ENCODE measurements around the gene PDE3A. TPM values are rescaled to one million over a fixed set of nuclear protein-coding genes. Genes with fewer than 3 reads are reported as not detected.

PDE3A gene
- total RNA-seq, 1 experiment from 2014 or later: 0.12 TPM

DNA sequence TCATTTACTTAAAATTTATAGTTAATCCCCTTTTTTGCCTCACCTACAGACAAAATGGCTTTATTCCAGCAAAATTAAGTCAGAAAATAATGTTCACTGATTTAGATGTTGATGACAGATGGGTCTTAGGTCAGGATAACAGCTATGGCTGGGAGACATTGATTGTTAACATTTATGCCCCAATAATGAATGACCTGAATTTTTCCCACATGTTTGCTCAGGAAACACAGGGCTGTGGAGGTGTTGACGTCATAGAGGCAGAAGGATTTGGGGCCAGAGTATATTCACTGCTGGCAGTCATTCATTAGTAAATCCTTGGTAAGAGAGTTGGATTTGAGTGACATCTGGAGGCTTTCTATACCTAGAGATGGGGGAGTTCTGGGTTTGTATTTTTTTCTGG is 121.3 kb downstream of the PDE3A start:
- Histone ChIP-seq H3K27ac (ENCODE audit: low read depth, low read length) (no peak overlapping the region), H3K9me2 (ENCODE audit: insufficient read depth) (no peaks in the 10 kb centered on the region), H3K4me1 (ENCODE audit: control insufficient read depth in 1 of 2, insufficient read depth in 2 of 2, low read length in 2 of 2) (peaks cover 6 to 33% of the 10 kb centered on the region in 2 experiments; a peak in 3 of 4 replicates), H3K4me2 (ENCODE audit: low read length) (no peak overlapping the region), H4K20me1 (ENCODE audit: insufficient read depth) (no peaks in the 10 kb centered on the region), H3K79me2 (ENCODE audit: insufficient read depth, low read length) (no peaks in the 10 kb centered on the region), H2AFZ (ENCODE audit: low read depth, low read length, poor library complexity, severe bottlenecking) (no peak overlapping the region), H3K4me3 (replicated peaks in 1 of 2; ENCODE audit: low read depth in 1 of 2, low read length in 2 of 2) (no peak overlapping the region), H3K9ac (ENCODE audit: low read length) (no peak overlapping the region), H3K9me3 (ENCODE audit: control insufficient read depth in 1 of 2, insufficient read depth in 1 of 2, low read depth in 1 of 2, low read length in 2 of 2) (no peaks in the 10 kb centered on the region), H3K27me3 (ENCODE audit: insufficient read depth, low read length) (no peaks in the 10 kb centered on the region), H3K36me3 (ENCODE audit: control insufficient read depth in 1 of 2, insufficient read depth in 2 of 2, low read length in 2 of 2) (no peaks in the 10 kb centered on the region)
- BruUV-seq (replicated peaks): no TSS peak
- DNase-seq (ENCODE audit: low read depth, low spot score) (no peak), ATAC-seq (no peak)
- ChIA-PET POLR2A (no interaction called here), RAD21 (ENCODE audit: low non-redundant PET in 1 of 2, low total read pairs in 2 of 2, uncharacterized antibody in 2 of 2, unreplicated experiment in 2 of 2) (no interaction called here), CTCF (no interaction called here)
- intact Hi-C loops (cut with micrococcal nuclease): no loop called here
- TF ChIP-seq ZNF274 (IDR thresholded peaks at IDR 0.05; ENCODE audit: low read depth, low read length) (no peak), FOSL1 (IDR thresholded peaks at IDR 0.05; ENCODE audit: low read depth) (no peak), YY1 (IDR thresholded peaks at IDR 0.05; ENCODE audit: extremely low read depth, insufficient replicate concordance, low read depth, low read length) (no peak), CEBPB (IDR thresholded peaks at IDR 0.05; ENCODE audit: low read depth) (no peak), SIN3A (IDR thresholded peaks at IDR 0.05; ENCODE audit: low read depth) (no peak)
- TF ChIP-seq, protein P1, sequence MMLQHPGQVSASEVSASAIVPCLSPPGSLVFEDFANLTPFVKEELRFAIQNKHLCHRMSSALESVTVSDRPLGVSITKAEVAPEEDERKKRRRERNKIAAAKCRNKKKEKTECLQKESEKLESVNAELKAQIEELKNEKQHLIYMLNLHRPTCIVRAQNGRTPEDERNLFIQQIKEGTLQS (IDR thresholded peaks at IDR 0.05): no peak
- TF ChIP-seq, protein P2, sequence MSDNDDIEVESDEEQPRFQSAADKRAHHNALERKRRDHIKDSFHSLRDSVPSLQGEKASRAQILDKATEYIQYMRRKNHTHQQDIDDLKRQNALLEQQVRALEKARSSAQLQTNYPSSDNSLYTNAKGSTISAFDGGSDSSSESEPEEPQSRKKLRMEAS (IDR thresholded peaks at IDR 0.05): no peak
- TF ChIP-seq, protein P3, sequence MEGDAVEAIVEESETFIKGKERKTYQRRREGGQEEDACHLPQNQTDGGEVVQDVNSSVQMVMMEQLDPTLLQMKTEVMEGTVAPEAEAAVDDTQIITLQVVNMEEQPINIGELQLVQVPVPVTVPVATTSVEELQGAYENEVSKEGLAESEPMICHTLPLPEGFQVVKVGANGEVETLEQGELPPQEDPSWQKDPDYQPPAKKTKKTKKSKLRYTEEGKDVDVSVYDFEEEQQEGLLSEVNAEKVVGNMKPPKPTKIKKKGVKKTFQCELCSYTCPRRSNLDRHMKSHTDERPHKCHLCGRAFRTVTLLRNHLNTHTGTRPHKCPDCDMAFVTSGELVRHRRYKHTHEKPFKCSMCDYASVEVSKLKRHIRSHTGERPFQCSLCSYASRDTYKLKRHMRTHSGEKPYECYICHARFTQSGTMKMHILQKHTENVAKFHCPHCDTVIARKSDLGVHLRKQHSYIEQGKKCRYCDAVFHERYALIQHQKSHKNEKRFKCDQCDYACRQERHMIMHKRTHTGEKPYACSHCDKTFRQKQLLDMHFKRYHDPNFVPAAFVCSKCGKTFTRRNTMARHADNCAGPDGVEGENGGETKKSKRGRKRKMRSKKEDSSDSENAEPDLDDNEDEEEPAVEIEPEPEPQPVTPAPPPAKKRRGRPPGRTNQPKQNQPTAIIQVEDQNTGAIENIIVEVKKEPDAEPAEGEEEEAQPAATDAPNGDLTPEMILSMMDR (IDR thresholded peaks at IDR 0.05 in 2 of 3, conservative IDR thresholded peaks at IDR 0.05 in 1 of 3; ENCODE audit: borderline replicate concordance in 1 of 3, insufficient read depth in 1 of 3, low read depth in 2 of 3, low read length in 2 of 3): no peak

Data from HCT116 (cell line).